NCI-H2196 treated with DMSO at 0.1 percent for 48 hours (cell line): ENCODE measurements around the gene GTSF1L.
"Not testable (repeated sequence)": the region's sequence is repeated elsewhere in the genome, so short reads cannot be mapped to it uniquely, and the experiment has no call there.

ENCODE experiments used
- DNase-seq: peaks from one replicate; lab custom pipeline; 2025; ENCODE audit not compliant: unreplicated experiment; lab: John Stamatoyannopoulos, UW

GTSF1L gene

GRCh38 chr20:43726811-43727338 is at the start of gene GTSF1L:
TSS of gene GTSF1L (minus strand) at chr20:43727002. CDS start at chr20:43726694, 308 bp downstream.
- DNase-seq: no peak

DNA sequence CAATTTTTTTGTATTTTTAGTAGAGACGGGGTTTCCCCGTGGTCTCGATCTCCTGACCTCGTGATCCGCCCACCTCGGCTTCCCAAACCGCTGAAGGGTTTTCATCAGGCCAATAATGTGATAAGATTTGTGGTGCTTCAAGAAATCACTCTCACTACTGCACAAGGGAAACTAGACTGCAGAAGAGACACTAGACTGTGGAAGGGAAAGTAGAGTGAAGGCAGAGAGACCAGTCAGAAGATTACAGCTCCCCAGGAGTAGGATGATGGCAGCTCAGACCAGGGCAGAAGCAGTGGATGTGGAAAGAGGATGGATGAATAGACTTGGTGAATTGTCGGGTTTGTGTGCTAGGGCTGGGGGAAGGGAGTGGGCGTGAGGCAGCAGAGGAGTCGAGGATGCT is 48.0 kb upstream of the GTSF1L start:
- no peak for DNase-seq

DNA sequence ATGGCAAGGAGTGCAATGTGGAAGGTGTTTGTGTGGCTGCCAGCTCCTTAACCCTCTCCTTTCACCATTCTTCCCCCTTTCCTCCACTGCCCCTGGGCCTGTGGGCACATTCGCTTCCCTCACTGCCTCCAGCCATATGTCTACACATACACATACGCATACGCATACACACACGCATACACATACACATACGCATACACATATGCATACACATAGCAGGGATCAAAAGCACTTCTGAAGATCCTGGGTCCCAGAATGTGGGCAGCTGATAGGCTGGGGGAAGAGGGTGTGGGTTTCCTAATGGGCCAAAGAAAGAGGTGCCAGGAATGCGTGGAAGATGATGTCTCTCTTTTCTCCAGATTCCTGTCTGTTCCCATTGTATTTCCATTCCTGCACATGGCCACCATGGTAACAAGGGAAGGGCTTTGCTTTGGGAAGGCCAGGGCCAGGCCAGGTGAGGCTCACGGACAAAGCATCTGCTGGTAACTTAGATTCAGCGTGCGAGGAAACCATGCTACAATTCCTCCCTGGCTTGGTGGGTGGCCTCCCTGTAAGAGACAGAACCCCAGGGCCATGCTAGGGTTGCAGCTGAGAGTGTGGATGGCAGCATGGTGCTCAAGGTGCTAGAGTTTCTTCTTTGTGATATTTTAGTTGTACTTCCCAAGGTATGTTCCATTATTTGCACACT is 44.8 kb upstream of the GTSF1L start:
- no peak for DNase-seq

- no peak for DNase-seq
Observed at GRCh38 chr20:43770342-43770741, 43.5 kb upstream of the GTSF1L start.

DNA sequence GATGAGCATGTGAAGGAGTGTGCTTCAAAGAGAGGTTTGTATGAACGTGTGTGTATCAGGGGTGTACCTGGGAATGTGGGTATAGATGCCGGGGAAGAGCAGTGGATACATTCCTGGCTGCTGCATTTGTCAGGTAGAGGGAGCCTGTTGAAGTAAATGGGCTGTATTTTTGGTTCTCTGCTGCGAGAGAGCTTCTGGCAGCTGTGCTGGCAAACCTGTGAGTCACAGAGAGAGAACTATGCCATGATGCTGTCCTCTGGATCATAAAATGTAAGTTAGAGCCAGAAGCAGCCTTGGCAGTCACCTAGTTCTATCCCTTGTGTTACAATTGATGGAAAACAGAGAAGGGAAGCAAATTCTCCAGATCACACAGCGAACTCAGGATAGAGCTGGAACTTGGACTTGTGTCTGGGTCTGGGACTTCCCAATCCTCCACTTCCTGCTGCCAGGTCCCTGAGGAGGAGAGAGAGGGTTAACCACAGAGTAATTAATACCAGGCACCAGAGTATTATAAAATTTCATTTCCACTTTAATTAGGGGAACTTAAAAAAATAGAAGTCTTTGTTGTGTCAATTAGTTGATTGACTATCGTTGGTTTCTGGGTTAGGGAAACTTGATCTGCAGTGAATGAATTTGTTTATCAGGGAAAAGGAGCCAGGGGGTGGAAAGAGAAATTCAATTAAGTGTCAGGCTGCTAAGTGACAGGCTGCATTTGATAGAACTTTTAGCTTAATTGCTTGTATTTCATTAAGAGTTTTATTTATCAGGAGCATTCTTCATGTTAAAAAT is 41.1 kb upstream of the GTSF1L start:
- DNase-seq: no peak

GRCh38 chr20:43766917-43767316 is 40.1 kb upstream of the GTSF1L start:
- DNase-seq: no peak

DNA sequence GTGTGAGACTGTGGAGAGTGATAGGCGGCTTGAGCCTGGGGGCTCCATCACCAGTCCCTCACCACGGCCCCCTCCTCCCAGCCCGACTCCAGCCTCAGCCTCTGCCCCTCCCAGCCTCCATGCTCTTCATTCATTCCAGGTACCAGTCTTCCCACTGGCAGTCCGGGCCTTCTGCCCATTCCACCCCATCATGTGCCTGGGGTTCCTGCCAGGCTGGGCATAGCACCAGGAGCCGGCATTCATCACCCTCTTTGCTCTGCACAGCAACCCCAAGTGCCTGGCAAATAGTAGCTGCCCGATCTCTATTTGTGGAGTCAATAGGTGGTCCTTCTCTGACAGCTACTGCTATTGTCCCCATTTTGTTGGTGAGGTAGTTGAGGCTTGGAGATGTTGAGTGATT is 39.6 kb upstream of the GTSF1L start:
- no peak for DNase-seq

GRCh38 chr20:43765916-43766315 is 39.1 kb upstream of the GTSF1L start:
- DNase-seq: no peak

- DNase-seq: no peak
Observed at GRCh38 chr20:43762911-43763310, 36.1 kb upstream of the GTSF1L start.

DNA sequence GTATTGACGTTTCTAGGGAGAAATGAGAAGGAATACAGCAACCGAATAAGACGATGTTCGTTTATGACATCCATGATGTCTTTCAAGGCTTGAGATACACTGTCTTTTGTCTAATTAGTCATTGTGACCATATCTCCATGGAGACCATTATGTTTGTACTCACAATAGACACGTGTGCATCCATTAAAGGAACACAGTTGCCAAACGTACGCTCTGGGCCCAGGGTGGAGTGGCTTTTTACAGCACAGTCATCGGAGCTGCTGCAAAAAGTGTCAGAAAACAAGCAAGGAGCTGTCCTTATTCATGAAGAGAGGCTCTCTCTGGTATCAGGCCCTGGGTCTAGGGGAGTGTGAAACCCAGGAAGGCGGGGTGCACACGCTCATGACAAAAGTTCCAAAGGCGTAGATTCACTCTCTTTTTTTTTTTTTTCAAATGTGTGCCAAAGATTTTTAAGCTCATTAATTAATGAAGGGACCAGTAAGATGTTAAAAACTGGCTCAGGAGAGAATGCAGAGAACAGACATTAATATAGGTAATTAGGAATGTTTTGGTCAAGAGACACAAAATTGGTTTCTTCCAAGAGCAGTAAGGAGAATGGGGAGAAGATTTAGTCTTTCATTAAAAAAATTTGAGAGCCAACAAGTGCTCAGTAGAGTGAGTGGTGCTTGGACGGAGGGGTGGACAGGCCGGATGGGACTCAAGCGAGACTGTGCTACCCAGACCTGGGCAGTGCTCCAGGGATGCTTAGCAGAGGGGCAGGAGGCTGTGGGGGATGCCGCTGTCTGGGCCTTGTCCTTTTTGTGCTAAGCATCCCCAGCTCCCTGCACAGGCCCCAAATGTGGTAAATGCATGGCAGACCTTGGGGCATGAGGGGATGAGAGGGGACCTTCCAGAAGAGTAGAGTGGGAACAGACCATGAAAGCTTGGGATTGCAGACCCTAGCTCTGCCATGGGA is 34.9 kb upstream of the GTSF1L start:
- DNase-seq: no peak

DNA sequence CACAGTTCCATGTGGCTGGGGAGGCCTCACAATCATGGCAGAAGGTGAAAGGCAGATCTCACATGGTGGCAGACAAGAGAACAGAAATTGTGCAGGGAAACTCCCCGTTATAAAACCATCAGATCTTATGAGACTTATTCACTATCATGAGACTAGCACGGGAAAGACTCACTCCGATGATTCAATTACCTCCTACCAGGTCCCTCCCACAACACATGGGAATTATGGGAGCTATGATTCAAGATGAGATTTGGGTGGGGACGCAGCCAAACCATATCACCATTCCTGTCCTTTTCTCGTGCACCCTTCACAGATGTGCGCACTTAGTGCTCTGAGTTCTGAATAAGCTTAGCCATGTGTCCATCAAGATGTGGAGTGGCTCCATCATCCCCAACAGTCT is 31.1 kb upstream of the GTSF1L start:
- DNase-seq: not testable (repeated sequence)

GRCh38 chr20:43755851-43756250 is 29.0 kb upstream of the GTSF1L start:
- DNase-seq: no peak

DNA sequence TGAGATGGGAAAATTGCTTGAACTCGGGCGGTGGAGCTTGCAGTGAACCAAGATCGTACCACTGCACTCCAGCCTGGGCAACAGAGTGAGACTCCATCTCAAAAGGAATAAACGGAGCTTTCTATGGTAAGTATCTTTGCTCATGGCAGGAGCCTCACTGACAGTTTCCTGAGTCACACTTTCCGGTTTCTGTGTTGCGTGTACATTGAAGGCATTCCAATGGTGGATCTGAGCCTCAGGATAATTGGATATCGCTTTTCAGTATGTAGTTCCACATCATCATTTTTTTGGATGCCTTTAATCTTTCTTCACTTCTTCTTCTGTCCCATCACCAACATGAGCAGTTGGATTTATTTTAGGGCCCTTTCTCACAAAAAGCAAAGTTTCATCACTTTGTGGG is 28.6 kb upstream of the GTSF1L start:
- DNase-seq: no peak

DNA sequence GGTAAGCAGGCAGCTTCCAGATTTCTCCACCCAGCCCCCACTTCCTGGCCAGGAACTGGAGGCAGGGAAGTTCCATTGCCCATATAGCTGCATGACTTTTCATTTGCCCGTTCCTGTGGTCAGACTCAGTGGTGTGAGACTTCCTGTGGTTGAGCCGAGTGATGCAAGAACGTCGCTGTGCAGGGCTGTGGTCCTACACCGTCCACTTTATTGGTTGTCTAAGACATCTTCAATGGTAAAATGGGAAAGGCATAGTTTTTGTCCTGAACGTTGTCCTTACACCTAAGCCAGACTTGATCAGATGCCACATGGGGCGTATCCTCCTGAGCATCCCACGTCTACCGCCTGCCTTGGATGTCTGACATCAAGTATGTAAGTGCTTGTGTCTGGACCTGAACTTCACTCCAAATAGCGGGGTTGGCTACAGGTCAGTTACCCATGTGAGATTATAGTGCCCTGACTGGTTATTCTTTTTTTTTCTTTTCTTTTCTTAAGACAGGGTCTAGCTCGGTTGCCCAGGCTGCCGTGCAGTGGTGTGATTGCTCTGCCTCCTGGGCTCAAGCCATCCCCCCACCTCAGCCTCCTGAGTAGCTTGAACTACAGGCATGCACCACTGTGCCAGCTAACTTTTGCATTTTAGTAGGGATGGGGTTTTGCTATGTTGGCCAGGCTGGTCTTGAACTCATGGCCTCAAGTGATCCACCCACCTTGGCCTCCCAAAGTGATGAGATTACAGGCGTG is 25.9 kb upstream of the GTSF1L start:
- no peak for DNase-seq

DNA sequence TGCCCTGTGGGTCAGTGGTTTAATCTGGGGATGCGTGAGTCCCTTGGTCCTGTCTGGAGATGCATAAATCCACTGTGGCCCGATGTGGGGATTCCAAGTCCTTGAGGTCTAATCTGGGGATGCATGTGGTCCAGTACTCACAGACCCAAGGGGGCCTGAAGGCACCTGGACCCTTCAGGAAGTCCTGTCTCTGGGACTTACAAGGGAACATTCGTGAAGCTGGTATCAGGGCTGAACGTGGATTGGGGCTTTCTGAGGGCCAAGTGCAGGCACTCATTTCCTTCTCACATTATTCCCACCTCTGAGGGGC is 25.2 kb upstream of the GTSF1L start:
- no peak for DNase-seq

GRCh38 chr20:43751167-43752050 is 24.6 kb upstream of the GTSF1L start:
- peak; percentile 32 for DNase-seq

DNA sequence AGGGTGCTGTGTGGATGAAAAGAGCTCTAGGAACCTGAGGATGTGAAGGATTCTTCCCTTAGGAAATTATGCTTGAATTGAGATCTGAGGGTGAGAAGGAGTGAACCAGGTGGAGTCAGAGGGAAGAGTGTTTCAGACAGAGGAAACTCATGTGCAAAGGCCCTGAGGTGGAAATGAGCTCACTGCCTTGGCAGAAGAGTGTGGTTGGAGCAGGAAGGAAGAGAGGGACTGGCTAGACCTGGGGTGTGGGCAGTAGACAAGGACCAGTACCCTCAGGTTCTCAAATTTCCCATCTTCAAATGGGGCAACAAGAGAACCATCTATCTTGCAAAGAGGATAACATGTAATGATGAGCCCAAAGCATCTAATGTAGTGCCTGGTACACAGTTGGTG is 24.0 kb upstream of the GTSF1L start:
- DNase-seq: no peak

GRCh38 chr20:43749734-43750294 is 23.0 kb upstream of the GTSF1L start:
- peak; percentile 27 for DNase-seq

DNA sequence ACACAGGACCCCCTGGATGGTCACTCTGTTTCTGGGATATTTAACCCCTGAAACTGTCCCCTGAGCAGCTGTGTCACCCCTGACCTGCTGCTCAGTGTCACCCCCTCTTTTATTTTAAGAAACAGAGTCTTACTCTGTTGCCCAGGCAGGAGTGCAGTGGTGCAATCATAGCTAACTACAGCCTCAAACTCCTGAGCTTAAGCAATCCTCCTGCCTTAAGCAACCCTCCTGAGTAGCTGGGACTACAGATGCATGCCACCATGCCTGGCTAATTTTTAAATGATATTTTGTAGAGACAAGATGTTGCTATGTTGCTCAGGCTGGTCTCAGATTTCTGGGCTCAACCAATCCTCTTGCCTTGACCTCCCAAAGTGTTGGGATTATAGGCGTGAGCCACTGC is 21.5 kb upstream of the GTSF1L start:
- no peak for DNase-seq
